GM12873 (cell line): ENCODE measurements around the gene TSTD2.

ENCODE experiments used
- CTCF ChIP-seq: IDR thresholded peaks from 2 replicates; pipeline ENCODE4 v1.5.1; 2012; ENCODE audit warnings: low read depth, mild to moderate bottlenecking, moderate library complexity, low read length, control low read depth; ENCODE audit not compliant: insufficient read depth; ENCODE audit errors: missing control alignments

The TSTD2 gene

GRCh38 chr9:97563458-97564135, 69.6 kb downstream of the TSTD2 start:
- TF ChIP-seq CTCF = no peak

GRCh38 chr9:97562542-97562941, 70.6 kb downstream of the TSTD2 start:
- TF ChIP-seq CTCF = no peak

DNA sequence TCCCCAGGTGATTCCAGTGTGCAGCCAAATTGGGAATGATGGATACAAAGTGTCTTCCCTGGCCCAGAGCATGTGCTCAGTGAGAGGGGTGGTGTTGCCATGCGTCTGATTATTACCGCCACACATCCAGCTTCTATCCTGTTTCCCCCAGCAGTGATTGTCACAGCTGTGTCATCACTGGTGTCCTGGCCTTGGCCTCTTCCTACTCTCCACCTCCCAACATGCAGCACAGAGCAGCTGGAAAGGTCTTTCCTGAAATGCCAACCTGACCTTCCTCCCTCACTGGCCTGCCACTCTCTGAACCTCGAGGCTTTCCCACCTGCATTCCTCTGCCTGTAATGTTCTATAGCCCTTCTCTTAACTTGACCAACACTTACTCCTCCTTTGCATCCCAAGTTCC, 71.7 kb downstream of the TSTD2 start:
- TF ChIP-seq CTCF = no peak

GRCh38 chr9:97560851-97561250, 72.3 kb downstream of the TSTD2 start:
- TF ChIP-seq CTCF = no peak

- TF ChIP-seq CTCF = no peak
Observed at GRCh38 chr9:97560154-97560553, 73.0 kb downstream of the TSTD2 start.

DNA sequence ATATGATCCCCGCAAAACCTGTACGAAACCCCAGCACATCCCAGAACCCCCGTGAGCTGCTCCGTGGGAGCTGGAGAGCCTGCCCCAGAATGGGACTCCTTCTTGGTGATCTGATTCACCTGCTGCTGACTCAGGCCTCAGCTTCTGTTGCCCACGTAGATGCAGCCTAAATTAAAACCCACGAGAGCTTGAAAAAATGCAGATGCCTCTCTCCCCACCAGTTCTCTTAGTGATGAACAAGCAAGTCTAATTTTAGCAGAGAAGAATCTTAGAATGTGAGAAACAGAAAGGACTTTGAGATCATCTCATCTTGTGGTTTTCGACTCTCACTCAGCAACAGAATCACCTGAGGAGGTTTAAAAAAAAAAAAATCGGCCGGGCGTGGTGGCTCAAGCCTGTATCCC, 74.1 kb downstream of the TSTD2 start:
- TF ChIP-seq CTCF = no peak

DNA sequence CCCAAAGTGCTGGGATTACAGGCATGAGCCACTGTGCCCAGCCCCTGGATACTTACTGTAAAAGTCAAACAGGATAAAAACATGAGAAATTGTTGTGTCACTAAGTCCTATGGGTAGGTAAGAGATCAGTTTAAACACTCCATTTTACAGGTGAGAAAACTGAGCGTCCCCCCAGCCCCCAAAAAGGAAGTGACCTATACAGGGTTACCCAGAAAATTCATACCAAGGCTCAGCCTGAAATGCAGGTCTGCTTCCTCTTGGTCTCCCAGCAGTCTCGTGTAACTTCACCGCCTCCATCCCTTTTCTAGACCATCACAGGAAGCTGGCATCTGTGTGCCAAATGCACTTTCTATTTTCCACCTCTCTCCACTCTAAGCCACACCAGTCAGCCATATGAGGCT, 74.5 kb downstream of the TSTD2 start:
- no peak for TF ChIP-seq CTCF

DNA sequence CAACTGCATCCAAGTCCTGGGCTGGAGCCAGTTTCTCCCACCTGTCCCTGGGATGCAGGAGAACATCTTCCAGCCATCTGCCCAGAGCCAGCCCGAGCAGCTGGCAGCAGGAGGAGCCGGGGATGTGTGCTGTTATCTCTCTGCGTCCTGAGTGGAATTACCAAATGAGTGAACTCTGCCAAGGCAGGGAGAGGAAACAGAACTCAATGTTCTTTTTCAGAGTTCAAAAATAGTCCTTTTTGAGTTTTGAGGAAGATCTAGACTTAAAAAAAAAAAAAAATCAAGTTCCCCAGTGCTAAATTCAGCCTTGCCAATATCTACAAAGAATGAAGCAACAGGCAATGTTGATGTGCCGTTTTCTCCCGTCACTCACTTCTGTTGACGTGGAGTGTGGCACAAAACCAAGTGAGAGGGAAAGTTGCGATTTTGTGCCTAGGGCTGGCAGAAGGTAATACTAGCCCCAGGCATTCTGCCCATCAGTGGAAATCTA, 75.5 kb downstream of the TSTD2 start:
- no peak for TF ChIP-seq CTCF
